A673 (cell line): Measurements from ENCODE around the gene ALX4. TPM values are rescaled to one million over a fixed set of nuclear protein-coding genes. Genes with fewer than 3 reads are reported as not detected.

ENCODE experiments used
- BruUV-seq: library from RNA; stranded (reverse); fragments of 400-500 nt; replicated peaks from 2 replicates; lab custom pipeline; 2021; lab: Mats Ljungman, UMichigan
- CTCF ChIA-PET: fragments of 300-600 bp; sonication (Branson Sonifier 250); formaldehyde crosslinking; loops from one replicate; lab custom pipeline; 2022; ENCODE audit warnings: antibody characterized with exemption; lab: Charles Lee
- POLR2A ChIA-PET: fragments of 300-600 bp; sonication (Branson Sonifier 250); formaldehyde crosslinking; loops from one replicate; lab custom pipeline; 2022; ENCODE audit warnings: antibody characterized with exemption; ENCODE audit not compliant: low non-redundant PET; lab: Charles Lee
- DNase-seq: peaks from one replicate; pipeline ENCODE4 v3.0.0-alpha.2; 2015; ENCODE audit warnings: low spot score
- H3K27ac ChIP-seq: fragments of 200-600 bp; sonication (generic); 2 replicates; pipeline ENCODE4 v1.5.1; 2016; ENCODE audit warnings: mixed run types, low read depth, mild to moderate bottlenecking, mixed read lengths, antibody characterized with exemption, low read length; ENCODE audit not compliant: poor library complexity, severe bottlenecking
- H3K27me3 ChIP-seq: fragments of 200-600 bp; sonication (generic); replicated peaks from 2 replicates; pipeline ENCODE4 v1.6.1; 2017; ENCODE audit warnings: mixed run types, low read depth, mild to moderate bottlenecking, mixed read lengths, antibody characterized with exemption, low read length; ENCODE audit not compliant: insufficient read depth, poor library complexity
- H3K36me3 ChIP-seq: fragments of 200-600 bp; sonication (generic); 2 replicates; pipeline ENCODE4 v1.6.1; 2016; ENCODE audit warnings: mixed run types, mild to moderate bottlenecking, mixed read lengths, antibody characterized with exemption, low read length; ENCODE audit not compliant: insufficient read depth, poor library complexity, severe bottlenecking
- H3K4me1 ChIP-seq: fragments of 200-600 bp; sonication (generic); 2 replicates; pipeline ENCODE4 v1.6.1; 2017; ENCODE audit warnings: mixed run types, mild to moderate bottlenecking, mixed read lengths, antibody characterized with exemption, low read length; ENCODE audit not compliant: insufficient read depth, poor library complexity, severe bottlenecking
- H3K4me3 ChIP-seq: fragments of 200-600 bp; sonication (generic); 2 replicates; pipeline ENCODE4 v1.5.1; 2016; ENCODE audit warnings: low read depth, mixed run types, mild to moderate bottlenecking, mixed read lengths, low read length; ENCODE audit not compliant: poor library complexity, severe bottlenecking
- H3K9me3 ChIP-seq: fragments of 200-600 bp; sonication (generic); 2 replicates; pipeline ENCODE4 v1.6.1; 2016; ENCODE audit warnings: mixed run types, low read depth, mild to moderate bottlenecking, mixed read lengths, antibody characterized with exemption, low read length; ENCODE audit not compliant: poor library complexity, severe bottlenecking
- CTCF ChIP-seq: fragments of 300-800, 200-600 bp; sonication (generic); conservative IDR thresholded peaks from 2 replicates; pipeline ENCODE4 v1.5.1; 2017; ENCODE audit warnings: low read depth, mild to moderate bottlenecking, antibody characterized with exemption, low read length, moderate library complexity, mixed read lengths
- EZH2 ChIP-seq: fragments of 200-600 bp; sonication (generic); IDR thresholded peaks from 2 replicates; pipeline ENCODE4 v1.6.1; 2017; ENCODE audit warnings: borderline replicate concordance, low read depth, mild to moderate bottlenecking, mixed read lengths, antibody characterized with exemption, low read length; ENCODE audit not compliant: poor library complexity, severe bottlenecking
- intact Hi-C: fragments of 100-400 bp; cut with micrococcal nuclease; formaldehyde crosslinking; loops from one replicate; pipeline ENCODE4 v1.10.0; 2022; ENCODE audit not compliant: unreplicated experiment
- total RNA-seq: library from RNA; stranded (reverse); gene quantifications from 2 replicates; pipeline ENCODE4 v1.2.3, GENCODE V29; 2021

Gene ALX4
- total RNA-seq, 1 experiment from 2014 or later, result 135 TPM

- H3K27me3 ChIP-seq, result peaks cover 18% of the 10 kb centered on the region
- no peak overlapping the region for H3K27ac ChIP-seq
- no peaks in the 10 kb centered on the region for H3K9me3 ChIP-seq
- H3K36me3 ChIP-seq, result no peaks in the 10 kb centered on the region
- intact Hi-C loops, result no loop called here
- POLR2A ChIA-PET, result interaction anchor here (0.6 kb wide), 1 partner anchor 1024 kb away, joined by 3 read pairs; no protein-coding TSS in a partner anchor
- no peak for DNase-seq
- TF ChIP-seq CTCF, result no peak
- TF ChIP-seq EZH2, result no peak
- H3K4me3 ChIP-seq, result no peak overlapping the region
- CTCF ChIA-PET, result no interaction called here
- no TSS peak for BruUV-seq
- no peaks in the 10 kb centered on the region for H3K4me1 ChIP-seq
These were observed 26.0 kb upstream of the ALX4 start for GRCh38 chr11:44335919-44336318.

- peaks cover 18% of the 10 kb centered on the region for H3K27me3 ChIP-seq
- no peak for DNase-seq
- H3K4me3 ChIP-seq, result no peak overlapping the region
These were observed 25.3 kb upstream of the ALX4 start for GRCh38 chr11:44335052-44335760.

GRCh38 chr11:44334356-44335004, 24.5 kb upstream of the ALX4 start:
- Histone ChIP-seq H3K27me3 (peaks cover 18% of the 10 kb centered on the region), H3K4me1 (no peaks in the 10 kb centered on the region), H3K9me3 (no peaks in the 10 kb centered on the region), H3K27ac (no peak overlapping the region), H3K4me3 (no peak overlapping the region), H3K36me3 (no peaks in the 10 kb centered on the region)
- intact Hi-C loops, result no loop called here
- no peak for DNase-seq
- no TSS peak for BruUV-seq
- TF ChIP-seq CTCF, result no peak
- no peak for TF ChIP-seq EZH2
- POLR2A ChIA-PET, result no interaction called here
- CTCF ChIA-PET, result no interaction called here

More at GRCh38 chr11:44335052-44335760, 25.3 kb upstream of the ALX4 start:
- ChIA-PET CTCF (no interaction called here), POLR2A (interaction anchor here (0.6 kb wide), 1 partner anchor 1024 kb away, joined by 3 read pairs; no protein-coding TSS in a partner anchor)
- H3K27ac ChIP-seq, result no peak overlapping the region
- no peak for TF ChIP-seq EZH2
- no peak for TF ChIP-seq CTCF
- BruUV-seq, result no TSS peak
- H3K9me3 ChIP-seq, result no peaks in the 10 kb centered on the region
- intact Hi-C loops, result no loop called here
- no peaks in the 10 kb centered on the region for H3K36me3 ChIP-seq
- no peaks in the 10 kb centered on the region for H3K4me1 ChIP-seq
